Gastroesophageal sphincter (tissue), 2 donors: Measurements from ENCODE around the gene PTK6.

Source experiments
- EP300 ChIP-seq: sonication (generic); formaldehyde crosslinking; IDR thresholded peaks from one replicate; pipeline ENCODE4 v1.6.1; 2017; ENCODE audit warnings: antibody characterized with exemption, mild to moderate bottlenecking
- POLR2A ChIP-seq, 2 donors: fragments of 450-650 bp; IDR thresholded peaks; one replicate each; pipeline ENCODE4 v1.6.1; 2017; ENCODE audit warnings: antibody characterized with exemption in 2 of 2, mild to moderate bottlenecking in 2 of 2, moderate library complexity in 1 of 2
- POLR2AphosphoS5 ChIP-seq: sonication (generic); formaldehyde crosslinking; IDR thresholded peaks from one replicate; pipeline ENCODE4 v1.6.1; 2017; ENCODE audit warnings: antibody characterized with exemption

- TF ChIP-seq EP300 (no peak), POLR2AphosphoS5 (no peak), POLR2A (IDR thresholded peaks at IDR 0.05) (no peak)
Observed at GRCh38 chr20:63484651-63485403, 52.3 kb downstream of the PTK6 start.
